ENCODE results near the gene FBXO33.

DNA sequence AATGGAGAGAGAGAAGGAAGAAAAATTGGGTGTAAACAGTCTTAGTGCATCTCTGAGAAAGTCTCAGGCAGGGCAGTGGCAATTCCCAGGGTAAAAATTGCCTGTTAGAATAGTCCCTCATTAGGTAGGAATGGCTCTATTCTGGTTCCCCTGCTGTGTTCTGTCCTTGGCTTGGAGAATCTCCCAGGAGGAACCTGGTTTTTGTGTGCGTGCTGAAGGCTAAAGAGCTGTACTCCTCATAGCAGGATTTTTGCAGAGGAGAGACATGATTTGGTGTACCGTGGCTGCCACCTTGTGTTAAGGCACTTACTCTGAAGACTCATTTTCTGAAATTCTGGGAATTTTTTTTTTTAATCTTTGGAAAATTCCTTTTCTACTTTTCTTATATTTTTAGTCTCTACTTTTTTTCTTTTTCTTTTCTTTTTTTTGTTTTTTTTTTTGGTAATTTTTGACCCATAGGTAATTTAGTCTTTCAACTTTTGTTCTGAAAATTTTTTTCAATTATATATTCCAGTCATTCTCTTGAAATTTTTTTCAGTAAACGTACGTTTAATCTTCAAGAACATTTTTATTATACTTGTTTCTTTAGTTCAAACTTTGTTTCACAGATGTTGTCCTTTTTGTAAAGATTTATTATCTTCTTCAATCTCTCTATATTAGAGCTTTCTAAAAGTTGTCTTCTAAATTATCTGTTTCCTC, 63.8 kb downstream of the FBXO33 start:
- TF ChIP-seq, protein P1, sequence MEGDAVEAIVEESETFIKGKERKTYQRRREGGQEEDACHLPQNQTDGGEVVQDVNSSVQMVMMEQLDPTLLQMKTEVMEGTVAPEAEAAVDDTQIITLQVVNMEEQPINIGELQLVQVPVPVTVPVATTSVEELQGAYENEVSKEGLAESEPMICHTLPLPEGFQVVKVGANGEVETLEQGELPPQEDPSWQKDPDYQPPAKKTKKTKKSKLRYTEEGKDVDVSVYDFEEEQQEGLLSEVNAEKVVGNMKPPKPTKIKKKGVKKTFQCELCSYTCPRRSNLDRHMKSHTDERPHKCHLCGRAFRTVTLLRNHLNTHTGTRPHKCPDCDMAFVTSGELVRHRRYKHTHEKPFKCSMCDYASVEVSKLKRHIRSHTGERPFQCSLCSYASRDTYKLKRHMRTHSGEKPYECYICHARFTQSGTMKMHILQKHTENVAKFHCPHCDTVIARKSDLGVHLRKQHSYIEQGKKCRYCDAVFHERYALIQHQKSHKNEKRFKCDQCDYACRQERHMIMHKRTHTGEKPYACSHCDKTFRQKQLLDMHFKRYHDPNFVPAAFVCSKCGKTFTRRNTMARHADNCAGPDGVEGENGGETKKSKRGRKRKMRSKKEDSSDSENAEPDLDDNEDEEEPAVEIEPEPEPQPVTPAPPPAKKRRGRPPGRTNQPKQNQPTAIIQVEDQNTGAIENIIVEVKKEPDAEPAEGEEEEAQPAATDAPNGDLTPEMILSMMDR (IDR thresholded peaks at IDR 0.05) = peak; percentile 64
- TF ChIP-seq ZFX (IDR thresholded peaks at IDR 0.05; ENCODE audit: borderline replicate concordance) = no peak
